Measurements from ENCODE around the gene POLN.

POLN gene

DNA sequence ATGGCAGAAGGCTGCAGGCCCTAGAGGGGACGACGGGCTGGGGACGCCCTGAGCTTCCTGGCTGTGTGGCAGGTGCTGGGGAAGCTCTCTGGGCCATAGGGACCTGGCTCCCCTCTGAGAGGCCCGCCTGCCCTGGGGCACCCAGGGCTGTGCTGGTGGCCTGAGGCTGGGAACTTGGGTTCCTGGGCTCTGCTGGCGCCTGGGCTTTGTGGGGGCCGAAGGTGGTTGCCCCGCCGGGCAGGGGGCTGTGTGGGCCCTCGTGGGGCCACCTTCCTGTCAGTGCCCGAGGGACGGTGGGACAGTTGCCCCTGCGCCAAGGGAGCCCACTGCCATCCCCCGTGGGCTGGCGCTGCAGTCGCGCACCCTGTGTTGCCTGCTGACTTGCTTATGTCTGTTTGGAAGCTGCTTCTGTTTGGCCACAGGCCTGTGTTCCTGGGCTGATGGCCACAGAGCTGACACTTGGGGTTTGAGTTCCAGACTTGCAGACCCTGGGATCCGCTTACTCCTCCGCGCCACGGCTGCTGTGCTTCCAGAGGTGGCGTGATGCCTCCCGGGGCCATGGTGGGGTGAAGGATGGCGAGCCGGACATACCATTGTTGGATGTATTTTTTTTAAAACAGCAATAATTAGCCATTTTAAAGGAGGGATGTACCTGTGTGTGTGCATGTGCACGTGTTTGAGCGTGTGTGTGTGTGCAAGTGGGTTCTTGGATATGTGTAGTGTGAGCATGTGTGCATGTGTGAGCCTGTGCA lies 174.3 kb downstream of the POLN start:
- TF ChIP-seq, protein P1, sequence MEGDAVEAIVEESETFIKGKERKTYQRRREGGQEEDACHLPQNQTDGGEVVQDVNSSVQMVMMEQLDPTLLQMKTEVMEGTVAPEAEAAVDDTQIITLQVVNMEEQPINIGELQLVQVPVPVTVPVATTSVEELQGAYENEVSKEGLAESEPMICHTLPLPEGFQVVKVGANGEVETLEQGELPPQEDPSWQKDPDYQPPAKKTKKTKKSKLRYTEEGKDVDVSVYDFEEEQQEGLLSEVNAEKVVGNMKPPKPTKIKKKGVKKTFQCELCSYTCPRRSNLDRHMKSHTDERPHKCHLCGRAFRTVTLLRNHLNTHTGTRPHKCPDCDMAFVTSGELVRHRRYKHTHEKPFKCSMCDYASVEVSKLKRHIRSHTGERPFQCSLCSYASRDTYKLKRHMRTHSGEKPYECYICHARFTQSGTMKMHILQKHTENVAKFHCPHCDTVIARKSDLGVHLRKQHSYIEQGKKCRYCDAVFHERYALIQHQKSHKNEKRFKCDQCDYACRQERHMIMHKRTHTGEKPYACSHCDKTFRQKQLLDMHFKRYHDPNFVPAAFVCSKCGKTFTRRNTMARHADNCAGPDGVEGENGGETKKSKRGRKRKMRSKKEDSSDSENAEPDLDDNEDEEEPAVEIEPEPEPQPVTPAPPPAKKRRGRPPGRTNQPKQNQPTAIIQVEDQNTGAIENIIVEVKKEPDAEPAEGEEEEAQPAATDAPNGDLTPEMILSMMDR (IDR thresholded peaks at IDR 0.05; ENCODE audit: extremely low read depth, missing control alignments), result no peak
- DNase-seq (ENCODE audit: low spot score), result no peak

DNA sequence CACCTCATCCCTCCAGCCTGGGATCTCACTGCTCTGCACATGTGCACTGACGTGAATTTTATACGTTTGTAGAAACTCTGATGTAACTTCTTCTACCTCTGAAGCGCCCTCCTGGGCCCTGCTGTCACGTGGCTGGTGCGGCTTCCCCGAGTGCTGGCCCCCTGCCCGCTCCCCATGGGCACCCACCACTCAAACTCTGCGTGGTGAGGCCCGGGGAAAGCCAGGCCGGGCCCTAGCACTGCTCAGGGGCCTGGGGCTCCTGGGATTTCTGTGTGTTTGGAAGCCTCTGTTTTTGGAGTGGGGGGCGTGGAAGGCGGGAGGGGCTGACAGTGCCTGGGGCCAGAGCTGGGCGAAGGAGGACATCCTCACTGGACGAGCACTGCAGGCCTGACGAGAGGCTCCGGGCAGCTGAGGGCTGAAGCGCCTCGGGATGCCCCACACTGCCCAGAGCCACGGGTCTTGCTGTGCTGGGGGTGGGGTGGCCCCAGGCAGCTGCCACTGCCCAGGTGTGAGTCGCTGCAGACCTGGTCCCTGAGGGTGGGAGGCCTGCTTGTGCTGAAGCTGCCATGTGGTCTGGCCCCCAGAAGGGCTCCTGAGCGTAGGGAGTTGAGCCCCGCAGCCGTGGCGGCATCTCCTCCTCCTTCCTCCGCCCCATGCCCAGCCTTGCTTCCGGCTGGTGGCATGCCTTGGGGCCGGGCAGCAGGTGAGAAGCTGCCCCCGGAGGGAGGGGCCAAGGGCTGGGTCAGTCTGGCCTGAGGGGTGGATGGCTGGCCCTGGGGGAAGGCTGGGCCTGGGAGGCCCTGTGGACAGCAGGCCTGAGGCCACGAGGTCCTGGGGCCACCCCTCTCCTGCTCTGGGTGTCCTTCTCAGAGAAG lies 175.1 kb downstream of the POLN start:
- TF ChIP-seq, protein P1 (IDR thresholded peaks at IDR 0.05; ENCODE audit: extremely low read depth, missing control alignments), result no peak
- DNase-seq (ENCODE audit: low spot score), result no peak

DNA sequence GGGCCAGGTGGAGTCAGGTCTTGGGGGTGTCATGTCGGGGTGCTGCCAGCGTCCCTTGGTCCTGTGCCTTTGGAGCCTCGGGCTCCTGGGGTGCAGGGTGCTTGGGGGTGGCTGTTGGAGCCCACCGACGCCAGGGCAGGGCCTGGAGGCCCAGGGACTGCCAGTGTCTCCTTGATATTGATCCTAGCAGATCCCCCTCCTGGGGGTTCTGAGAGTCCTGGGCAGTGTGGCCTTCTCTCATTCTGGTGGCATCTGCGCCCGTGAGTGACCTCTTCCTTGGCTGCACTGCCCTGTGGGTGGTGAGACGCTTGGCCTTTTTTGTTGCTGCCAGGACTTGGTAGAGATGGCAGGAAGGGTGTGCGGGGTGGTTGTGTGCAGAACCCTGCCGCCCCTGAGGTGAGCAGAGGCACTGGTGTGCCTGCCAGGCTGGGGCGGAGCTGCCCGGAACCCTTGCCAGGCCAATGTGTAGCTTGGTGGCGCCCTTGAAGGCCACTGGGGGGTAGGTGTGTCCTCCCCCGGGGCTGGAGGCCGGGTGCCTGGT lies 175.8 kb downstream of the POLN start:
- TF ChIP-seq, protein P1 (IDR thresholded peaks at IDR 0.05; ENCODE audit: extremely low read depth, missing control alignments), result no peak
- DNase-seq (ENCODE audit: low spot score), result no peak

DNA sequence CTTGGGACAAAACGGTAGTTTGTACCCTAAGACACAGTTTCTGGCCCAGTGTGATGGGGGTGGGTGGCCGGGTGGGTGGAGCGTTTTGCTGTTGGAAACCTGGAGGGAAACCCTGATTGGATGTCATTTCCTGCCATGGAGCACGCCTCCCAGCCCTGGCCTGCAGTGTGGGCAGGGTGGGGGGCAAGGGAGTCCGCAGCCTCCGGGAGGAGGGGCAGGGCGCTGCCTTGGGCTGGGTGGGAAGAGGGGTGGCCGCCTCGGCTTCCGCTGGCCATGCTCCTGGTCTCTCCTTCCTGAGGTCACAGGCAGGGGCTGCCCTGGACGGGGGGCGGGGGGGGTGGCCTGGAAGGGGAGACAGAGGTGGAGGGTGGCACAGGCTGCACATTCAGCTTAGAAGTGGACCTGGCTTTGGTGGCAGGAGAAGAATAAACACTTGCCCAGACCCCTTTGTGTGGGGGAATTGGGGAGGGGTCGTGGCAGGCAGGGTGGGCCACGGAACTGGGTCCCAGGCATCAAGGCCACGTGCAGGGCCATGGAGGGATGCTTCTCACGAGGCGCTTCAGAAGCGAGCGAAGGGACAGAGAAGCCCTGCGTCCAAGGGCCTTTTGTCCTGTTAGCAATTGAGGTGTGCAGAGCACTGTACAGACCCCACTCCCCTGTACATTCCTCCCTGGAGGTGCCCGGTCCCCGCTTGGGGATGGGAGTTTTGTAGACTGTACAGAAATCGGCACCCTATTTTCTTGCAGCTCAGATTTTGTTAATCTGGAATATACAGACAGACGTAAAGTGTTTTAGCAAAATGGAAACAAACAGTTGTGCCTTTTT lies 176.6 kb downstream of the POLN start:
- DNase-seq (ENCODE audit: low spot score), result no peak
- TF ChIP-seq, protein P1 (IDR thresholded peaks at IDR 0.05; ENCODE audit: extremely low read depth, missing control alignments), result no peak

DNA sequence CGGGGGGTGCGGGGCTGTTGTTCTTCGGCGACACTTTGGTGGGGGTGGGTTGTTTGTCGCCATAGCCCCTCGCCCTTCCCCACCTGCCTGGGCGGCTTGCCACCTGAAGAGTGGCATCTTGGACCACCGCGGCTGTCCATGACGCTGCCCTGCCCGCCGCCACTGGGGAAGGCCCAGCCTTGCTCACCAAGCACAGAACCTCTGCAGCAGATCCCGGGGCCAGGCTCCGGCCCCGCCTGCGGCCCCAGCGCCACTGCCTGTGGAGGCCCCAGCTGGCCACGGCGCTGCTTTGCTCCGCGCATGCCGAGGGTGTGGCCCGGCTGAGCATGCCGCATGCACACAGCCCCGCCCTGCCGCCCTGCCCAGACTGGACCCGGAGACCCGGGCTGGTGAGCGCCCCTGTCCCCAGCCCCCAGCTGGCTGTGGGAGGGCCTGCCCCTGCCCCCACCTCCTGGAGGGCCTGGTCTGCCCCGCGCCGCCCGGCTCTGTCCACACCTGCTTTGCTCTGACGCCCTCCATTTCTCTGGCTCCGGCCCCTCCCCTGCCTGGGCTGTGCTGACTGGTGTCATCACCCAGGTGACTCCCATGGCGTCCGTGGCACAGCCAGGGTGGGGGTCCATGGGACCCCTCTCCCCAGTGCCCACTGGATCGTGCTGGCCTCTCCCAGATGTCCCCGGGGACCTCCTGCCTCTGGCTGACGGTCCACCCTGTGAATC lies 177.5 kb downstream of the POLN start:
- no peak for DNase-seq (ENCODE audit: low spot score)

More for the DNA sequence above, 177.5 kb downstream of the POLN start:
- TF ChIP-seq, protein P1 (IDR thresholded peaks at IDR 0.05; ENCODE audit: extremely low read depth, missing control alignments), result no peak
